CD4-positive, alpha-beta T cell treated with Interleukin-4 for 1 hour (primary cell): Measurements from ENCODE around the gene MCM3.
A peak's percentile ranks its signal among the peaks of the same experiment; 100 is the strongest.

Experiments
- DNase-seq, 2 donors: peaks; one replicate each; pipeline ENCODE4 v3.0.0-alpha.2; 2020 to 2022

The MCM3 gene

GRCh38 chr6:52301326-52301725 lies 16.8 kb upstream of the MCM3 start:
- no peak for DNase-seq

GRCh38 chr6:52300489-52300931 lies 16.0 kb upstream of the MCM3 start:
- DNase-seq = no peak

- DNase-seq = no peak
These were observed 15.1 kb upstream of the MCM3 start for GRCh38 chr6:52299653-52300052.

GRCh38 chr6:52297433-52297832 lies 12.9 kb upstream of the MCM3 start:
- DNase-seq = peak in 1 of 2 donors; percentile 6

- no peak for DNase-seq
These were observed 8.5 kb upstream of the MCM3 start for GRCh38 chr6:52293067-52293466.

- no peak for DNase-seq
These were observed 4.3 kb upstream of the MCM3 start for GRCh38 chr6:52288841-52289240.

- DNase-seq = no peak
These were observed 3.7 kb upstream of the MCM3 start for GRCh38 chr6:52288216-52288615.

- peak; percentile 59 to 64 for DNase-seq
These were observed 2.4 kb upstream of the MCM3 start for GRCh38 chr6:52286798-52287432.

- peak in 1 of 2 donors; percentile 61 for DNase-seq
These were observed 881 bp upstream of the MCM3 start for GRCh38 chr6:52285177-52286068.

GRCh38 chr6:52284131-52284459 lies 447 bp downstream of the MCM3 start:
- DNase-seq = no peak

GRCh38 chr6:52283111-52283510 lies 1.4 kb downstream of the MCM3 start:
- DNase-seq = no peak

- DNase-seq = no peak
These were observed 8.4 kb downstream of the MCM3 start for GRCh38 chr6:52276130-52276529.

GRCh38 chr6:52271852-52272460 lies 12.6 kb downstream of the MCM3 start:
- no peak for DNase-seq

GRCh38 chr6:52263709-52264540 lies 20.6 kb downstream of the MCM3 start:
- peak; percentile 68 to 76 for DNase-seq

- peak in 1 of 2 donors; percentile 7 for DNase-seq
These were observed 21.8 kb downstream of the MCM3 start for GRCh38 chr6:52262620-52263344.

GRCh38 chr6:52261229-52261628 lies 23.3 kb downstream of the MCM3 start:
- DNase-seq = no peak

GRCh38 chr6:52260634-52261033 lies 23.9 kb downstream of the MCM3 start:
- DNase-seq = no peak

GRCh38 chr6:52255434-52255833 lies 29.1 kb downstream of the MCM3 start:
- no peak for DNase-seq

- DNase-seq = no peak
These were observed 29.7 kb downstream of the MCM3 start for GRCh38 chr6:52254731-52255378.

GRCh38 chr6:52253494-52253893 lies 31.0 kb downstream of the MCM3 start:
- no peak for DNase-seq

GRCh38 chr6:52251113-52251512 lies 33.4 kb downstream of the MCM3 start:
- no peak for DNase-seq

- DNase-seq = no peak
These were observed 35.5 kb downstream of the MCM3 start for GRCh38 chr6:52249078-52249477.
